Measurements from ENCODE around the gene COL10A1. TPM values are rescaled to one million over a fixed set of nuclear protein-coding genes. Genes with fewer than 3 reads are reported as not detected.
A peak's percentile ranks its signal among the peaks of the same experiment; 100 is the strongest.

Gene COL10A1
- total and polyA plus RNA-seq, 2 of the 4 experiments (the other 2 are of a cell fraction) = 0.05 TPM; not detected in 1

GRCh38 chr6:116090251-116090650 lies 35.7 kb downstream of the COL10A1 start:
- no peak overlapping the region for H2AK9ac ChIP-seq (replicated peaks; ENCODE audit: low read depth, low read length, poor library complexity)
- no peak overlapping the region for H3K4me2 ChIP-seq (ENCODE audit: low read depth, low read length)
- H3K27me3 ChIP-seq (ENCODE audit: control insufficient read depth, insufficient read depth, low read length) = no peaks in the 10 kb centered on the region
- ChIA-PET CTCF (no interaction called here), POLR2A (ENCODE audit: unreplicated experiment) (no interaction called here)
- no TSS peak for BruUV-seq (replicated peaks)
- peaks cover 13% of the 10 kb centered on the region for H3K4me1 ChIP-seq (ENCODE audit: control insufficient read depth, insufficient read depth, low read length)
- WGBS, 2 experiments (ENCODE audit: extremely low coverage in 2 of 2, insufficient read length in 1 of 2) = no CpG with 5 or more reads among the region's 2 CpGs
- TF ChIP-seq ELK1 (IDR thresholded peaks at IDR 0.05; ENCODE audit: borderline replicate concordance, low read depth, low read length) = no peak
- TF ChIP-seq MAFK (IDR thresholded peaks at IDR 0.05; ENCODE audit: low read depth, low read length) = no peak
- no peak for TF ChIP-seq RAD21 (IDR thresholded peaks at IDR 0.05; ENCODE audit: low read length)
- TF ChIP-seq NFE2L2 (IDR thresholded peaks at IDR 0.05; ENCODE audit: low read depth, low read length) = no peak
- no peak for TF ChIP-seq CHD1 (IDR thresholded peaks at IDR 0.05; ENCODE audit: low read depth, low read length)
- TF ChIP-seq BHLHE40 (IDR thresholded peaks at IDR 0.05; ENCODE audit: low read depth, low read length) = no peak
- TF ChIP-seq FOS (IDR thresholded peaks at IDR 0.05; ENCODE audit: low read depth, low read length) = no peak
- TF ChIP-seq CEBPB (IDR thresholded peaks at IDR 0.05; ENCODE audit: low read depth, low read length) = no peak
- TF ChIP-seq RFX5 (IDR thresholded peaks at IDR 0.05; ENCODE audit: low read depth, low read length) = no peak
- TF ChIP-seq MXI1 (IDR thresholded peaks at IDR 0.05; ENCODE audit: borderline replicate concordance, low read depth, low read length) = no peak
- no peak for TF ChIP-seq MAZ (IDR thresholded peaks at IDR 0.05; ENCODE audit: borderline replicate concordance, low read depth, low read length)
- TF ChIP-seq SMC3 (IDR thresholded peaks at IDR 0.05; ENCODE audit: low read depth, low read length) = no peak
- no peak for TF ChIP-seq POLR2A (IDR thresholded peaks at IDR 0.05; ENCODE audit: low read depth, low read length)
- no peak for TF ChIP-seq CTCF (conservative IDR thresholded peaks at IDR 0.05; ENCODE audit: low read depth, low read length)
- TF ChIP-seq USF2 (IDR thresholded peaks at IDR 0.05; ENCODE audit: low read depth, low read length) = no peak
- no peak for TF ChIP-seq RCOR1 (IDR thresholded peaks at IDR 0.05; ENCODE audit: insufficient replicate concordance, low read length)
- no peak overlapping the region for H2AK5ac ChIP-seq (ENCODE audit: low read depth, low read length)
- H3K56ac ChIP-seq (ENCODE audit: extremely low read depth, insufficient read depth, low read length) = no peak overlapping the region
- H2BK15ac ChIP-seq (ENCODE audit: low read depth, low read length) = peak overlapping the region; percentile 66; the same call in 1 of the 3 replicates
- H4K91ac ChIP-seq (ENCODE audit: insufficient read depth, low read depth, low read length) = no peak overlapping the region
- H2BK120ac ChIP-seq (ENCODE audit: low read depth, low read length) = no peak overlapping the region
- dilution Hi-C loops (cut with HindIII; ENCODE audit: low sequenced_read_pairs, unreplicated experiment) (no loop called here), intact Hi-C loops (cut with micrococcal nuclease) (loop anchor here (10.0 kb wide), 2 partner anchors 605 to 1345 kb away; no protein-coding TSS in a partner anchor), in situ Hi-C loops (cut with MboI; ENCODE audit: low sequenced_read_pairs) (no loop called here)
- no peaks in the 10 kb centered on the region for H4K20me1 ChIP-seq (ENCODE audit: insufficient read depth, low read length)
- no peak overlapping the region for H3K4ac ChIP-seq (ENCODE audit: low read depth, low read length)
- H3K4me3 ChIP-seq (ENCODE audit: insufficient read depth, low read depth, low read length) = no peak overlapping the region
- 0 out of 4 replicates have a peak, but pooled peaks cover 0 to 4% of the 10 kb centered on the region in 2 experiments for H3K79me1 ChIP-seq (ENCODE audit: low read depth in 1 of 2, low read length in 2 of 2)
- peak overlapping the region; percentile 32; the same call in 1 of the 2 replicates for H2BK20ac ChIP-seq (ENCODE audit: low read depth, low read length)
- ATAC-seq (ENCODE audit: low read depth) (no peak), DNase-seq (no peak)
- H4K5ac ChIP-seq (ENCODE audit: low read depth, low read length) = peak overlapping the region; percentile 68; the same call in 1 of the 2 replicates
- 0 out of 2 replicates have a peak overlapping the region, but pooled peaks have one; percentile 33 for H3K23ac ChIP-seq (ENCODE audit: low read depth, low read length)
- no peak overlapping the region for H2AFZ ChIP-seq (replicated peaks; ENCODE audit: low read length, poor library complexity)
- H2BK5ac ChIP-seq (ENCODE audit: low read depth, low read length, poor library complexity, severe bottlenecking) = peak overlapping the region; percentile 27
- no peaks in the 10 kb centered on the region; the same call in 1 of the 2 replicates for H3K9me3 ChIP-seq (ENCODE audit: control insufficient read depth, insufficient read depth, low read length)
- H3K14ac ChIP-seq (replicated peaks; ENCODE audit: low read depth, low read length) = no peak overlapping the region
- H3K27ac ChIP-seq (ENCODE audit: insufficient read depth, low read length) = no peak overlapping the region
- peak overlapping the region in 1 of 2 experiments; percentile 52; a peak in 1 of 4 replicates for H4K8ac ChIP-seq (ENCODE audit: low read depth in 2 of 2, low read length in 2 of 2)
- H3K18ac ChIP-seq (ENCODE audit: low read depth, low read length) = peak overlapping the region; percentile 91; the same call in 1 of the 2 replicates
- peaks cover 6% of the 10 kb centered on the region for H3K9me1 ChIP-seq (ENCODE audit: insufficient read depth, low read length)
- no peak overlapping the region for H3K9ac ChIP-seq (ENCODE audit: low read depth, low read length)
- no peaks in the 10 kb centered on the region for H3K36me3 ChIP-seq (ENCODE audit: control insufficient read depth, insufficient read depth, low read length)
